Activated T-helper 1 cell treated with anti-CD3 and anti-CD28 coated beads, Interleukin-12 subunit alpha, Interleukin-12 subunit beta, Interleukin-2, Interleukin-4 antibody, amounts not matched to agents 30 ng/mL and 10 ng/mL and 1 ng/mL, durations not matched to agents 14 hours and 24 hours and 36 hours (primary cell): ENCODE results near the gene MEIS3. TPM values are rescaled to one million over a fixed set of nuclear protein-coding genes. Genes with fewer than 3 reads are reported as not detected.

Experiments
- DNase-seq: peaks from one replicate; pipeline ENCODE4 v3.0.0; 2021; ENCODE audit warnings: low spot score
- H3K27ac Mint-ChIP-seq: one replicate; pipeline ENCODE4 v1.8.0; 2021; ENCODE audit warnings: mild to moderate bottlenecking, mixed read lengths
- H3K27me3 Mint-ChIP-seq: one replicate; pipeline ENCODE4 v1.8.0; 2022; ENCODE audit warnings: mild to moderate bottlenecking, moderate library complexity, mixed read lengths; ENCODE audit not compliant: insufficient read depth
- H3K36me3 Mint-ChIP-seq: one replicate; pipeline ENCODE4 v1.8.0; 2021; ENCODE audit warnings: low read depth, mixed read lengths
- H3K4me1 Mint-ChIP-seq: one replicate; pipeline ENCODE4 v1.8.0; 2021; ENCODE audit warnings: low read depth, mixed read lengths
- H3K4me3 Mint-ChIP-seq: one replicate; pipeline ENCODE4 v1.8.0; 2021; ENCODE audit warnings: mild to moderate bottlenecking, moderate library complexity, mixed read lengths
- H3K9me3 Mint-ChIP-seq: one replicate; pipeline ENCODE4 v1.8.0; 2021; ENCODE audit warnings: mixed read lengths
- intact Hi-C: fragments of 100-400 bp; cut with micrococcal nuclease; formaldehyde crosslinking; loops from one replicate; pipeline ENCODE4 v1.15.1; 2024
- total RNA-seq: library from RNA; stranded (reverse); gene quantifications from 2 replicates; pipeline ENCODE4 v1.2.3, GENCODE V29; 2022

Gene MEIS3
- total RNA-seq, 1 donor from 2014 or later: not detected

DNA sequence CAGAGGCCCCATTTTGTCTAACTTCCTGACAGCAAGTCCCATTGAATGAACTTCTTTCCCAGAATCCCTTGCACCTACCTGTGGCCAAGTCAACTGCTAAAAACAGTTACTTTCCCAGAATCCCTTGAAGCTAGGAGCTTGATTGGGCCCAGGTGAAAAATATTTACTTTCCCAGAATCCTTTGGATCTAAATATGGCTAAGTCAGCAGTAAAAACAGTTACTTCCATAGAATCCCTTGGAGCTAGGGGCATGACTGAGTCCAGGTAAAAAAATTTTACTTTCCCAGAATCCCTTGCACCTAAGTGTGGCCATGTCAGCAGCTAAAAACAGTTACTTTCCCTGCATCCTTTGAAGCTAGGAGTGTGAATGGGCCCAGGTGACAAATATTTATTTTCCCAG is 13.2 kb upstream of the MEIS3 start:
- peaks cover 42% of the 10 kb centered on the region for H3K4me1 Mint-ChIP-seq
- peaks cover 11% of the 10 kb centered on the region for H3K27me3 Mint-ChIP-seq
- no peak for DNase-seq
- H3K36me3 Mint-ChIP-seq: peaks cover 1% of the 10 kb centered on the region
- H3K9me3 Mint-ChIP-seq: no peaks in the 10 kb centered on the region
- H3K4me3 Mint-ChIP-seq: no peak overlapping the region
- intact Hi-C loops: no loop called here
- H3K27ac Mint-ChIP-seq: no peak overlapping the region

DNA sequence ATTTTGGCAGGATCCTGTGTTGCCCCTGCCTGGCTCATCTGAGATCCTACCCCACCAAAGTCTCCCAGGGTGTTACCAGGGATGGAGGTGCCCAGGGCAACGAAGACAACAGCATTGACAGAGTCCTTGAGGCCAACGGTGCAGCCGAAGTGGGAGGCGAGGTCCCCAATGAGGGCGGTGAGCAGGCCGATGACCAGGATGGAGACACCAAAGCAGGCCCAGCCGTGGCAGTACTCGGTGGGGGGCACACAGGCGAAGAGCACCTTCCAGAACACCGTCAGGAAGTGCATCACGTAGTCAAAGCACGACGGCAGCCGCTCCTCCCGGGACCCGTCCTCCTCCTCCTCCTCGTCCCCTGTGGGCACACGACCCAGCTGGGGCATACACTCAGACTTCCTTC is 12.8 kb upstream of the MEIS3 start:
- DNase-seq: no peak
- Mint-ChIP-seq H3K9me3 (no peaks in the 10 kb centered on the region), H3K27ac (no peak overlapping the region), H3K36me3 (peaks cover 1% of the 10 kb centered on the region), H3K4me3 (no peak overlapping the region), H3K4me1 (peaks cover 41% of the 10 kb centered on the region), H3K27me3 (peaks cover 11% of the 10 kb centered on the region)
- intact Hi-C loops: no loop called here

DNA sequence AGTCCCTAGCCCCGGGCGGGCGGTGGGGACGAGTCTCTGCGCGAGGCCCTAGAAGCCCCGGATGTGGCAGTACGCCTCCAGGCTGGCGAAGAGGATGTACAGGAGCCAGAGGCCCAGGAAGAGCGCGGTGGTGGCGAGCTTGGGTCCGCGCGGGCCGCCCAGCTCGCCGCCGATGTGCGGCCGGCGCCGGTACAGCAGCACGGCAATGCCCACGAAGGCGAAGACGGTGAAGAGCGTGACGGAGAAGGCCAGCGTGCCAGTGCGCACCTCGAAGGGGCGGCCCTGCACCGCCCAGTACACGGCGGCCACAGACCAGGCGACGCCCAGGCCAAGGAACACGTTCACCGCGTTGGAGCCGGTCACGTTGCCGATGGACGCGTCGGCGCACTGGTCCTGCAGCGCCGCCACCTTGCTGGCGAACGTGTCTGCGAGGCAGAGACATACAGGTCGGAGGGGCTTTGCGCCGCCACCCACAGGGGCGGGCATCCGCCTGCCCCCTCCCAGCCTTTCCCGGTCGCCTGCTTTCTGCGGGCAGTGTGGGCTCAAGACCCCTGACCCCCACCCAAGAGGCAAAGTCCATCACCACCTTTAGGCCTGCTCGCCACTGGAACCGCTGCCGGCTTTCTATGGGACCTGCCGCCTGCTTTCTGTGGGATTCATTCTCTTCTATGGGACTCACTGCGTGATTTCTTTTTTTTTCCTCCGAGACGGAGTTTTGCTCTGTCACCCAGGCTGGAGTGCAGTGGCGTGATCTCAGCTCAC is 10.9 kb upstream of the MEIS3 start:
- Mint-ChIP-seq H3K27me3 (peaks cover 20% of the 10 kb centered on the region), H3K36me3 (peaks cover 1% of the 10 kb centered on the region), H3K4me1 (peaks cover 25% of the 10 kb centered on the region), H3K4me3 (peak overlapping the region; percentile 39), H3K9me3 (no peaks in the 10 kb centered on the region), H3K27ac (peak overlapping the region; percentile 71)
- intact Hi-C loops: no loop called here
- peak; percentile 17 for DNase-seq

DNA sequence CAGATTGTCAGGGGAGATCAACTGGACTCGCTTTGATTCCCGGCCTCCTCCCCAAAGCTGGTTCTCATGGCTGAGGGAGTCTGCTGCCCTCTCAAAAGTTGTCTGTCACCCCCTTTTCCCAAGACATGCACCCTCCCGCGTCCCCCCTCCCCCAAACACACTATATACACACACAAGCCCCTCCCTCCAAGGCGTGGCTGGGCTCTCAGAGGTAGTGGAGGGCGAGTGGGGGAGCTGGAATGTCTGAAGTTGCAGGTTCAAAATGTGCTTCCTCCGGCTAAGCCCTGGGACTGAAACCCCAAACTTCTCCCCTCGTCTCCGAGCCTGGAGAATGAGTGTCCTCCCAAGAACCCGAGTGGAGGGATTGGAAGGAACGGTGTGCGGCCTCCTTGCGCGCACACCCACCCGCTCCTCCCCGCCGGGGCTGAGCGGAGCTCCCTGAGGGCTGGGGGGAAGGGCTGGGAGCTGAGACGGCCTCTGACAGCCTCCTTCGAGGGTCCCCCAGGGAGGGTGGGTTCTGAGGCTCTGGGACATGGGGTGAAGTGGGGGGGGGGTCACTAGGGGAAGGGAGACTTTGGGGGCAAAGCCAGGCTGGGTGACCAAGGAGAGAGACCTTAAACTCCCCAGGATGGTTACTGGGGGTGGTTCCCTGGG is 9.9 kb upstream of the MEIS3 start:
- H3K9me3 Mint-ChIP-seq: no peaks in the 10 kb centered on the region
- peak overlapping the region; percentile 39 for H3K4me3 Mint-ChIP-seq
- H3K27me3 Mint-ChIP-seq: peaks cover 23% of the 10 kb centered on the region
- H3K4me1 Mint-ChIP-seq: peaks cover 22% of the 10 kb centered on the region
- DNase-seq: no peak
- intact Hi-C loops: loop anchor here (2.0 kb wide), 1 partner anchor 314 kb away; no protein-coding TSS in a partner anchor
- H3K36me3 Mint-ChIP-seq: peaks cover 1% of the 10 kb centered on the region
- no peak overlapping the region for H3K27ac Mint-ChIP-seq

DNA sequence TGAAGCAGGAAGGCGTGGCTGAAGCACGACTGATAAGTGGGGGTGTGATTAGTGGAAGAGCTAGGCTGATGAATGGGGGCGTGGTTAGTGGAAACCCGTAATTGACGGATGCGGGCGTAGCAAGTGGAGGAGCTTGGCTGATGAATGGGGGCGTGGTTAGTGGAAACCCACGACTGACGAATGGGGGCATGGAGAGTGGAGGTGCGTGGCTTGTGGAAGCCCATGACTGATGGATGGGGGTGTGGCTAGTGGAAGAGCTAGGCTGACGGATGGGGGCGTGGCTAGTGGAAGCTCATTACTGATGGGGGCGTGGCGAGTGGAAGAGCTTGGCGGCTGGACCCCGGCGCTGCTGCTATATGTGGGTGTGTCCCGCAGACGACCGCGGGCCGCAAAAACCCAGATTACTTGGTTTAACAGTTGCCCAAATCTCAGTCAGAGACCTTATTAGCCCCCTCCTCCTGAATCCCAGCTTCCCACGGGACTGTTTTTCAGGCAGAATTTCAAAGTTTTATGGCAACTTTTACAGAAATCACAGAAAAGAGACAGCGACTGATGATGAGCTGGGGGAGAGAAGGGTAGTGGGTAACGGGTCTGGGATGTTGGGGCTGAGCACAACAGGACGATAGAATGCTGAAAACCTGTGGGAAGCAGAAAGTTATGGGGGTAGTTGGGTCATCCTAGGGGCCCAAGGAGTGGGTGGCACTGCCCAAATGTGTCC is 9.0 kb upstream of the MEIS3 start:
- peaks cover 1% of the 10 kb centered on the region for H3K36me3 Mint-ChIP-seq
- peak; percentile 78 for DNase-seq
- intact Hi-C loops: loop anchor here (1.0 to 2.0 kb wide), 5 partner anchors 8 to 314 kb away; partner anchors contain the start of genes DHX34 and INAFM1
- no peak overlapping the region for H3K27ac Mint-ChIP-seq
- no peaks in the 10 kb centered on the region for H3K9me3 Mint-ChIP-seq
- H3K4me3 Mint-ChIP-seq: no peak overlapping the region
- peaks cover 22% of the 10 kb centered on the region for H3K4me1 Mint-ChIP-seq
- peaks cover 30% of the 10 kb centered on the region for H3K27me3 Mint-ChIP-seq

DNA sequence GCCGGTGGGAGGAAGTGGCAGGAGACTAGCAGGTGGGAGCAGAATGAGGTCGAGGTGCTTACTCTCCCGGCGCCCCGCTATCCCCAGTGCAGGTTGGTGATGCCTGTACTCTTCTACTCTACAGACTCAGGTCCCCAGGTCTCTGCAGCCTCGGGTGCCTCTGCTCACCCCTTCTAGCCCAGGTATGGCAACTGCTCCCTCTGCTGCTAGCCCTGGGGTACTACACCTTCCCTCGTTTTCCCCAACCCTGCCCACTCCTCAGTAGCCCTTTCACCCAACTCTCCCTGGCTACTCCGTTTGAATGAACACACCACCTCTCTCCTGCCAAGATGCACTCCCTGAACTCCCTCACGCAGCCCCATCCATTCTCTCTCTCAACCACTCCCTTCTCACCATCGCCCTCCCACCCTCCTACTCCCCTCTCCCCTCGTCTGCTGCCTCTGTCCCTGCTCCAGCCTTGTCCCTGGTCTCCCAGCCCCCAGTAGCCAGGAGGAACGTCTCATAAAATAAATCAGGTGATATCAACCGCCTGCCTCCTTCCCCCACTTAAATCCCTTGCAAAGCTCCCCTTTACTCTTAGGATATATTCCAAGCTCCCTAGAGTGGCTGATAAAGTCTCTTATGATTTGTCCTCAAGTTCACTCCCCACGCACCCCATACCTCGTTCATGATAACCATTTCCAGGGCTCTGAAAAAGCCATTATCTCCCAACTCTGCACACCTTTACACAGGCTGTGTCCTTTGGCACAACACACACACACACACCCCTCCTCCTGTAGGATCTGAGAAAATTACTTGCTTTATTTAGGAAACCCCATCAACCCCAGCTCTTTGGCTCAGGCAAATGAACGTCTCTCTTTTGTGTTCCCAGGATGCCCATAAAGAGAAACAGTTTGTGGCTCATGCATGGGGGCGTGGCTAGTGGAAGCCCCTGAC is 8.2 kb upstream of the MEIS3 start:
- H3K4me1 Mint-ChIP-seq: peaks cover 16% of the 10 kb centered on the region
- no peaks in the 10 kb centered on the region for H3K9me3 Mint-ChIP-seq
- H3K27me3 Mint-ChIP-seq: peaks cover 39% of the 10 kb centered on the region
- intact Hi-C loops: loop anchor here (1.0 to 2.0 kb wide), 6 partner anchors 7 to 315 kb away; partner anchors contain the start of genes DHX34 and INAFM1
- no peak overlapping the region for H3K27ac Mint-ChIP-seq
- peaks cover 6% of the 10 kb centered on the region for H3K36me3 Mint-ChIP-seq
- no peak overlapping the region for H3K4me3 Mint-ChIP-seq
- DNase-seq: peak; percentile 55

DNA sequence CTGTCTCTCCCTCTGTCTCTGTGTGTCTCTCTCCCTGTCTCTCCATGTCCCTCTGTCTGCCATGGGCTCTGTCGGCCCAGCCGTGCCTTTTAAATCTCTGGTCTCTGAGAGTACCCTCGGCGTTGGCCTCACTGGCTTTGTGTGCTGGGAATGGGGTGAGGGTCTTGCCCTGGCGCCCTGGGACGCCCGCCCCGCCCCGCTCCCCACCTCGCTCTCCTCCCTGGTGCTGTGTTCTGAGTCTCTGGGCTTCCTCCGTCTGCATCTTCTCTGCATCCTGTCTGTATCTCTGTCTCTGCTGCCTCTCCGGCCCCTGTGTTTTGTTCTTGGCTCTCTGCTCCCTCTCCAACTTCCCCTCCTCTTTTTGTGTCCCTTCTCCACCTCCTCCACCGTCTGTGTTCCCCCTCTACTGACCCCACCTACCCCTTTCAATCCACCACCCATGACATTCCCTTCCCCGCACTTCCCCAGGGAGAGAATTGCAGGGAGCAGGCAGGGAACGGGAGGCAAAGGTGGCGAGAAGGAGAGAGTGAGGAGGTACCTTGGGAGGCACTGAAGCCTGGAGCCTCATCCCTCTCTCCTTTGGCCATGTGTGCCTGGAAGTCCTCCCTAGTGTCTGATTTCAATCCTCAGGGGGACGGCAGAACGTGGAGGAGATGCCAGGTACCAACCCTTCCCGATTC is 4.0 kb upstream of the MEIS3 start:
- no peak for DNase-seq
- Mint-ChIP-seq H3K9me3 (no peaks in the 10 kb centered on the region), H3K27ac (no peak overlapping the region), H3K4me3 (no peak overlapping the region), H3K27me3 (peaks cover 63% of the 10 kb centered on the region), H3K36me3 (peaks cover 7% of the 10 kb centered on the region), H3K4me1 (peaks cover 5% of the 10 kb centered on the region)
- intact Hi-C loops: no loop called here

DNA sequence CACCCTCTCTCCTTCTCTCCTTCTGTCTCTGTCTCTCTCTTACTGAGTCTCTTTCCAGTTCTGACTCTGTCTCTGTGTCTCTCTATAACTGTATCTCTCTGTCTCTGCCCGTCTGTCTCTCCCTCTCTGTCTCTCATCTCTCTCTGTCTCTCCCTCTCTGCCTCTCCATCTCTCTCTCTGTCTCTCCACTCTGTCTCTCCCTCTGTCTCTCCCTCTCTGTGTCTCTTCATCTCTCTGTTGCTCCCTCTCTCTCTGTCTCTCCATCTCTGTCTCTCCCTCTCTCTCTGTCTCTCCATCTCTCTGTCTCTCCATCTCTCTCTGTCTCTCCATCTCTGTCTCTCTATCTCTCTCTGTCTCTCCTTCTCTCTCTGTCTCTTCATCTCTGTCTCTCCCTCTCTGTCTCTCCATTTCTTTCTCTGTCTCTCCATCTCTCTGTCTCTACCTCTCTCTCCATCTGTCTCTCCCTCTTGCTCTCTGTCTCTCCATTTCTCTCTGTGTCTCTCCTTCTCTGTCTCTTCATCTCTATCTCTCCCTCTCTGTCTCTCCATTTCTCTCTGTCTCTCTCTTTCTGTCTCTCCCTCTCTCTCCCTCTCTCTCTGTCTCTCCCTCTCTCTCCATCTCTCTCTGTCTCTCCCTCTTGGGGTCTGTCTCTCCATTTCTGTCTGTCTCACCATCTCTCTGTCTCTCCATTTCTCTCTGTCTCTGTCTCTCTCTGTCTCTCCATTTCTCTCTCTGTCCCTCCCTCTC is 3.3 kb upstream of the MEIS3 start:
- intact Hi-C loops: no loop called here
- H3K9me3 Mint-ChIP-seq: no peaks in the 10 kb centered on the region
- peaks cover 7% of the 10 kb centered on the region for H3K36me3 Mint-ChIP-seq
- H3K27ac Mint-ChIP-seq: peak overlapping the region; percentile 21
- H3K4me1 Mint-ChIP-seq: peaks cover 13% of the 10 kb centered on the region
- DNase-seq: no peak
- no peak overlapping the region for H3K4me3 Mint-ChIP-seq
- peaks cover 70% of the 10 kb centered on the region for H3K27me3 Mint-ChIP-seq

DNA sequence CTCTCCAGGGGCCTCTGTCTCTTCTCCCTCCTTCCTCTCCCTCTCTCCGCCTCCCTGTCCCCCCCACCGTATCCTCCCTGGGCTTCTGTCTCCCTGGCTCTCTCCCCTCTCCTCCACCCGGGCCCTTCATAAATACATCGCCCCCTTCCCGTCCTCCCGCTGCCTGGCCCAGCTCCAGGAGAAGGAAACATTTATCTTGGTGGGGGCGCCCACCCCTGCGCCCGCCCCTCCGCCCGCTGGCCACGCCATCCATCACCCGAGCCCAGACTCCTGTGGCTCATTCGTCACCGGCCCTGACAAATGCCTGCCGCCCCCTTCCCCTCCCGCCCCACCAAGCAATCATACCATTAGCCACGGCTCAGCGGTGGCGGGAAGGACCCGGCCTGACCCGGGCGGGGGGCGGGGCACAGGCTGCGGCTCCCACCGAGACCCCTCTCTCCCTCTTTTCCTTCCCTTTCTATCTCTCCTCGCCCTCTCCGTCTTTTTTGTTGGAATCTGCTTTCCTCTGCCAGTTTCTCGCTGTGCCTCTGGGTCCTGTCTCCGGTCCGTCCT is 2.6 kb upstream of the MEIS3 start:
- peaks cover 7% of the 10 kb centered on the region for H3K36me3 Mint-ChIP-seq
- peaks cover 15% of the 10 kb centered on the region for H3K4me1 Mint-ChIP-seq
- H3K9me3 Mint-ChIP-seq: no peaks in the 10 kb centered on the region
- no peak overlapping the region for H3K4me3 Mint-ChIP-seq
- peaks cover 77% of the 10 kb centered on the region for H3K27me3 Mint-ChIP-seq
- intact Hi-C loops: no loop called here
- DNase-seq: no peak
- no peak overlapping the region for H3K27ac Mint-ChIP-seq

DNA sequence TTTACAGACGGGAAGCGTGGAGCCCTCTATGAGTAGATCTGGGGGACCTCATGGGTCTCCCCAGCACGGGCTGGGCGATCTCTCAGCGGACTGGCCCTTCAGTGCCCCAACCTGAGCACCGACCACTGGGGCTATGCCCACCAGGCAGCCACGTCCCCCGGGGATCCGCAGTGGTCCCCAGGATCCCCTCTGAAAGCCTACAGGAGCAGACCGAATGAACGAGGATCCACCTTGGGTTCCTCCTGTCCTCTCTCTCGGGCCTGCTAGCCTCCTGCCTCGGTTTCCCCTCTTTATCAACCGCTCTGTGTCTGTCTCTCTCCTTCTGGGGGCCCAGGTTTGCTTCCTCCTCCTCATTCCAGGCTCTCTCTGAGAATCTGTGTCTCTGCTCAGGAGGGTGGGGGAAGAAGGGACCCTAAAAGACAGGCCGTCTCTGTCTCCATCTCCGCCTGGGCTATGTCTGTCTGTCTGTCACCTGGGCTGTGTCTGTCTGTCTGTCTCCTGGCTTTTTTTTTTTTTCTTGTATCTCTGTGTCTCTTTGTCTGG is 2.0 kb upstream of the MEIS3 start:
- H3K4me3 Mint-ChIP-seq: no peak overlapping the region
- H3K4me1 Mint-ChIP-seq: peaks cover 15% of the 10 kb centered on the region
- DNase-seq: no peak
- intact Hi-C loops: no loop called here
- H3K36me3 Mint-ChIP-seq: peaks cover 7% of the 10 kb centered on the region
- H3K27me3 Mint-ChIP-seq: peaks cover 80% of the 10 kb centered on the region
- H3K27ac Mint-ChIP-seq: no peak overlapping the region
- H3K9me3 Mint-ChIP-seq: no peaks in the 10 kb centered on the region

DNA sequence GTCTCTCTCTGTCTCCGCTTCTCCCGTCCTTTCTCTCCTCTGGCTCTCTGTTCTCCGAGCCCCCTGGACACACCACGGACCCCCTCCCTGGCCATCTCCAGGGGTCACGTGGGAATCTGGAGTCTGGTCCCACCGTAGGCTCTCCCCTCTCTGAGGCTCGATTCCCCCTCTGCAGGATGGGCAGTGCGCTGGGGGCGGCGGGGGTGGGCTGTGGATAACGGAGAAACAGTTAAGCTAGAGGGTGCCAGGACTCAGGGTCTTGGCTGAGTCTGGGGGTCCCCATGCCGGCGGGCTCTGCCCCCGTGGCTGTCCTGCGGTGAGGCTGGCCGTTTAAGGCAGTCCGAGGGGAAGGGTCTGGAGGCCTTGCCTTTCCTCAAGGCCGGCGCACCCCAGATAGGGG is 462 bp upstream of the MEIS3 start:
- intact Hi-C loops: loop anchor here (1.0 kb wide), 1 partner anchor 9 kb away; no protein-coding TSS in a partner anchor
- peaks cover 15% of the 10 kb centered on the region for H3K4me1 Mint-ChIP-seq
- H3K27ac Mint-ChIP-seq: no peak overlapping the region
- peaks cover 7% of the 10 kb centered on the region for H3K36me3 Mint-ChIP-seq
- peaks cover 82% of the 10 kb centered on the region for H3K27me3 Mint-ChIP-seq
- H3K4me3 Mint-ChIP-seq: no peak overlapping the region
- no peak for DNase-seq
- H3K9me3 Mint-ChIP-seq: no peaks in the 10 kb centered on the region
